ENCODE measurements around the gene NTM. TPM values are rescaled to one million over a fixed set of nuclear protein-coding genes. Genes with fewer than 3 reads are reported as not detected.

The NTM gene
- total RNA-seq, 1 experiment from 2014 or later, result 9.9 TPM

DNA sequence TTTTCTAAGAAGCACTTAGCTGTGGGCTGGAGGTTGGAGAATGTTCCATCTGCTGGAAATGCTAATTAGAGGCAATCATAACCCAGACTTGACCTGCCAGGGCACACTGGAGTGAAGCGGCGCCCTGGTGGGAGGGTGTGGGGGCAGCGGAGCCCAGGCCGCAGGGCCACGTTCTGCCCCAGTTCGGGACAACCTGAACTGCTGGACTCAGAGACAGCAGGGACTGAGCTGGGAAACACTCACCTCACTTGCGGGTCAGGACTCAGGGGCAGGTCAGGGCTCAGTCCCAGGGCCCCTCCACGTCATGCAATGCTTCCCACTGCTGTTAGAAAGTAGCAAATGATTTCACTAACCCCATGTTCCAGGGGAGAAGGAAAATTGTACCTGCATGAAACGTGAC is 316.4 kb downstream of the NTM start:
- Histone ChIP-seq H2AK5ac (ENCODE audit: insufficient read length, low read length) (no peak overlapping the region), H3K27ac (ENCODE audit: insufficient read length, low read depth, low read length) (no peak overlapping the region), H2BK120ac (ENCODE audit: low read depth, low read length, poor library complexity, severe bottlenecking) (no peak overlapping the region), H3K56ac (ENCODE audit: insufficient read length, low read depth, low read length) (no peak overlapping the region), H4K8ac (replicated peaks; ENCODE audit: insufficient read length, low read depth, low read length) (no peak overlapping the region), H3K23me2 (ENCODE audit: insufficient read length, low read depth, low read length, poor library complexity, severe bottlenecking) (peaks cover 6% of the 10 kb centered on the region), H3K4me1 (ENCODE audit: insufficient read depth, low read length) (no peaks in the 10 kb centered on the region), H3K23ac (ENCODE audit: insufficient read length, low read depth, low read length) (no peak overlapping the region), H2BK12ac (ENCODE audit: insufficient read length, low read depth, low read length) (no peak overlapping the region), H3K79me2 (ENCODE audit: insufficient read depth, low read length) (no peaks in the 10 kb centered on the region), H3T11ph (ENCODE audit: low read length) (no peak overlapping the region), H3K4me2 (ENCODE audit: insufficient read depth, insufficient read length, low read length) (no peak overlapping the region), H3K4ac (ENCODE audit: low read depth, low read length) (no peak overlapping the region), H2BK20ac (ENCODE audit: low read depth, low read length, poor library complexity, severe bottlenecking) (no peak overlapping the region), H2BK15ac (ENCODE audit: low read depth, low read length) (no peak overlapping the region), H3K9ac (ENCODE audit: extremely low read depth, insufficient read length, low read length) (no peak overlapping the region), H2AFZ (ENCODE audit: low read length) (no peak overlapping the region), H3K9me3 (ENCODE audit: control insufficient read depth, low read depth, low read length) (no peaks in the 10 kb centered on the region), H4K20me1 (ENCODE audit: control insufficient read depth, insufficient read depth, insufficient read length) (no peaks in the 10 kb centered on the region), H3K79me1 (ENCODE audit: insufficient read depth, low read depth, low read length, poor library complexity, severe bottlenecking) (no peaks in the 10 kb centered on the region), H3K27me3 (ENCODE audit: insufficient read depth, low read length) (no peaks in the 10 kb centered on the region), H3K14ac (ENCODE audit: insufficient read depth, low read length) (no peak overlapping the region), H2BK5ac (ENCODE audit: insufficient read length, low read length) (no peak overlapping the region), H4K5ac (ENCODE audit: insufficient read length, low read depth, low read length) (no peak overlapping the region), H4K91ac (ENCODE audit: insufficient read length, low read depth, low read length) (no peak overlapping the region), H3K18ac (ENCODE audit: insufficient read length, low read depth, low read length) (no peak overlapping the region)
- Mint-ChIP-seq H3K27me3 (ENCODE audit: low read depth) (peaks cover 31% of the 10 kb centered on the region), H3K36me3 (ENCODE audit: insufficient read depth in 1 of 3, low read depth in 3 of 3) (no peaks in the 10 kb centered on the region), H3K27ac (no peak overlapping the region), H3K4me1 (peaks cover 9 to 21% of the 10 kb centered on the region in 2 experiments; a peak in 3 of 4 replicates), H3K4me3 (no peak overlapping the region), H3K9me3 (no peaks in the 10 kb centered on the region)
- WGBS (ENCODE audit: extremely low coverage, insufficient read length, low lambda C conversion rate), result no CpG with 5 or more reads among the region's 9 CpGs
- TF ChIP-seq, protein P1, sequence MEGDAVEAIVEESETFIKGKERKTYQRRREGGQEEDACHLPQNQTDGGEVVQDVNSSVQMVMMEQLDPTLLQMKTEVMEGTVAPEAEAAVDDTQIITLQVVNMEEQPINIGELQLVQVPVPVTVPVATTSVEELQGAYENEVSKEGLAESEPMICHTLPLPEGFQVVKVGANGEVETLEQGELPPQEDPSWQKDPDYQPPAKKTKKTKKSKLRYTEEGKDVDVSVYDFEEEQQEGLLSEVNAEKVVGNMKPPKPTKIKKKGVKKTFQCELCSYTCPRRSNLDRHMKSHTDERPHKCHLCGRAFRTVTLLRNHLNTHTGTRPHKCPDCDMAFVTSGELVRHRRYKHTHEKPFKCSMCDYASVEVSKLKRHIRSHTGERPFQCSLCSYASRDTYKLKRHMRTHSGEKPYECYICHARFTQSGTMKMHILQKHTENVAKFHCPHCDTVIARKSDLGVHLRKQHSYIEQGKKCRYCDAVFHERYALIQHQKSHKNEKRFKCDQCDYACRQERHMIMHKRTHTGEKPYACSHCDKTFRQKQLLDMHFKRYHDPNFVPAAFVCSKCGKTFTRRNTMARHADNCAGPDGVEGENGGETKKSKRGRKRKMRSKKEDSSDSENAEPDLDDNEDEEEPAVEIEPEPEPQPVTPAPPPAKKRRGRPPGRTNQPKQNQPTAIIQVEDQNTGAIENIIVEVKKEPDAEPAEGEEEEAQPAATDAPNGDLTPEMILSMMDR (conservative IDR thresholded peaks at IDR 0.05), result no peak
- no peak for DNase-seq
